ENCODE results near the gene IMMP2L.
"Not testable (repeated sequence)": the region's sequence is repeated elsewhere in the genome, so short reads cannot be mapped to it uniquely, and the experiment has no call there.

The IMMP2L gene

GRCh38 chr7:111459065-111459756, 103.1 kb downstream of the IMMP2L start:
- TF ChIP-seq CTCF (IDR thresholded peaks at IDR 0.05): no peak
- Histone ChIP-seq H3K36me3 (no peaks in the 10 kb centered on the region), H3K27me3 (no peaks in the 10 kb centered on the region), H3K4me3 (ENCODE audit: low read depth in 1 of 2, low read length in 1 of 2) (no peak overlapping the region), H3K4me1 (ENCODE audit: control insufficient read depth in 1 of 2, insufficient read depth in 1 of 2, low read depth in 1 of 2, low read length in 1 of 2) (no peaks in the 10 kb centered on the region), H3K9me3 (no peaks in the 10 kb centered on the region), H3K27ac (no peak overlapping the region)

- H3K4me3 ChIP-seq (ENCODE audit: low read depth in 1 of 2, low read length in 1 of 2); H3K36me3 ChIP-seq; H3K27ac ChIP-seq; H3K9me3 ChIP-seq; H3K4me1 ChIP-seq (ENCODE audit: control insufficient read depth in 1 of 2, insufficient read depth in 1 of 2, low read depth in 1 of 2, low read length in 1 of 2); H3K27me3 ChIP-seq: not testable (repeated sequence)
Observed at GRCh38 chr7:111450705-111451104, 111.6 kb downstream of the IMMP2L start.

- H3K36me3 ChIP-seq; H3K27me3 ChIP-seq; H3K9me3 ChIP-seq; H3K27ac ChIP-seq; H3K4me3 ChIP-seq (ENCODE audit: low read depth in 1 of 2, low read length in 1 of 2); H3K4me1 ChIP-seq (ENCODE audit: control insufficient read depth in 1 of 2, insufficient read depth in 1 of 2, low read depth in 1 of 2, low read length in 1 of 2): not testable (repeated sequence)
Observed at GRCh38 chr7:111447502-111447901, 114.8 kb downstream of the IMMP2L start.

GRCh38 chr7:111439977-111440376, 122.3 kb downstream of the IMMP2L start:
- Histone ChIP-seq H3K4me3 (ENCODE audit: low read depth in 1 of 2, low read length in 1 of 2) (no peak overlapping the region), H3K36me3 (no peaks in the 10 kb centered on the region), H3K9me3 (no peaks in the 10 kb centered on the region), H3K4me1 (ENCODE audit: control insufficient read depth in 1 of 2, insufficient read depth in 1 of 2, low read depth in 1 of 2, low read length in 1 of 2) (no peaks in the 10 kb centered on the region), H3K27me3 (no peaks in the 10 kb centered on the region), H3K27ac (no peak overlapping the region)
- TF ChIP-seq CTCF (IDR thresholded peaks at IDR 0.05): no peak

- Histone ChIP-seq H3K9me3 (no peaks in the 10 kb centered on the region), H3K27me3 (no peaks in the 10 kb centered on the region), H3K4me3 (ENCODE audit: low read depth in 1 of 2, low read length in 1 of 2) (no peak overlapping the region), H3K27ac (no peak overlapping the region), H3K36me3 (no peaks in the 10 kb centered on the region), H3K4me1 (ENCODE audit: control insufficient read depth in 1 of 2, insufficient read depth in 1 of 2, low read depth in 1 of 2, low read length in 1 of 2) (no peaks in the 10 kb centered on the region)
- TF ChIP-seq CTCF (IDR thresholded peaks at IDR 0.05): no peak
Observed at GRCh38 chr7:111438369-111439289, 123.7 kb downstream of the IMMP2L start.

- Histone ChIP-seq H3K27ac (no peak overlapping the region), H3K4me1 (ENCODE audit: control insufficient read depth in 1 of 2, insufficient read depth in 1 of 2, low read depth in 1 of 2, low read length in 1 of 2) (no peaks in the 10 kb centered on the region), H3K27me3 (no peaks in the 10 kb centered on the region), H3K4me3 (ENCODE audit: low read depth in 1 of 2, low read length in 1 of 2) (no peak overlapping the region), H3K36me3 (no peaks in the 10 kb centered on the region), H3K9me3 (no peaks in the 10 kb centered on the region)
- TF ChIP-seq CTCF (IDR thresholded peaks at IDR 0.05): no peak
Observed at GRCh38 chr7:111437736-111438135, 124.6 kb downstream of the IMMP2L start.
